WTC11 (cell line): ENCODE measurements around the gene MAP3K5.

Experiments
- CREM ChIP-seq: sonication (generic); formaldehyde crosslinking; IDR thresholded peaks from 2 replicates; pipeline ENCODE4 v1.8.1; 2022; ENCODE audit warnings: mild to moderate bottlenecking, missing genetic modification reagents, moderate library complexity
- NFE2L1 ChIP-seq: sonication (generic); formaldehyde crosslinking; IDR thresholded peaks from 2 replicates; pipeline ENCODE4 v1.8.1; 2023; ENCODE audit warnings: missing genetic modification reagents
- NR3C1 ChIP-seq: sonication (generic); formaldehyde crosslinking; conservative IDR thresholded peaks from 2 replicates; pipeline ENCODE4 v1.8.1; 2023; ENCODE audit warnings: low read depth, mild to moderate bottlenecking, missing genetic modification reagents
- OVOL2 ChIP-seq: fragments of 250-450 bp; sonication (Bioruptor Pico); IDR thresholded peaks from 2 replicates; pipeline ENCODE4 v1.9.0; 2021; ENCODE audit warnings: mild to moderate bottlenecking, borderline replicate concordance
- SP1 ChIP-seq: sonication (generic); formaldehyde crosslinking; conservative IDR thresholded peaks from 2 replicates; pipeline ENCODE4 v1.8.1; 2022; ENCODE audit warnings: missing genetic modification reagents
- TEAD4 ChIP-seq: sonication (generic); formaldehyde crosslinking; IDR thresholded peaks from 2 replicates; pipeline ENCODE4 v1.8.0; 2022; ENCODE audit warnings: mild to moderate bottlenecking, missing genetic modification reagents
- TF ChIP-seq, protein P1 (sequence below): fragments of 200-600 bp; IDR thresholded peaks from 2 replicates; pipeline ENCODE4 v1.8.0; 2022; ENCODE audit warnings: antibody characterized with exemption
- TF ChIP-seq, protein P2 (sequence below): sonication (generic); formaldehyde crosslinking; IDR thresholded peaks from 2 replicates; pipeline ENCODE4 v1.8.0; 2022; ENCODE audit warnings: mild to moderate bottlenecking, missing genetic modification reagents
- TF ChIP-seq, protein P3 (sequence below): sonication (generic); formaldehyde crosslinking; conservative IDR thresholded peaks from 2 replicates; pipeline ENCODE4 v1.8.1; 2023; ENCODE audit warnings: mild to moderate bottlenecking, low read depth, missing genetic modification reagents, moderate library complexity
- TF ChIP-seq, protein P4 (sequence below): sonication (generic); formaldehyde crosslinking; IDR thresholded peaks from 2 replicates; pipeline ENCODE4 v1.8.1; 2023; ENCODE audit warnings: mild to moderate bottlenecking, missing genetic modification reagents

DNA sequence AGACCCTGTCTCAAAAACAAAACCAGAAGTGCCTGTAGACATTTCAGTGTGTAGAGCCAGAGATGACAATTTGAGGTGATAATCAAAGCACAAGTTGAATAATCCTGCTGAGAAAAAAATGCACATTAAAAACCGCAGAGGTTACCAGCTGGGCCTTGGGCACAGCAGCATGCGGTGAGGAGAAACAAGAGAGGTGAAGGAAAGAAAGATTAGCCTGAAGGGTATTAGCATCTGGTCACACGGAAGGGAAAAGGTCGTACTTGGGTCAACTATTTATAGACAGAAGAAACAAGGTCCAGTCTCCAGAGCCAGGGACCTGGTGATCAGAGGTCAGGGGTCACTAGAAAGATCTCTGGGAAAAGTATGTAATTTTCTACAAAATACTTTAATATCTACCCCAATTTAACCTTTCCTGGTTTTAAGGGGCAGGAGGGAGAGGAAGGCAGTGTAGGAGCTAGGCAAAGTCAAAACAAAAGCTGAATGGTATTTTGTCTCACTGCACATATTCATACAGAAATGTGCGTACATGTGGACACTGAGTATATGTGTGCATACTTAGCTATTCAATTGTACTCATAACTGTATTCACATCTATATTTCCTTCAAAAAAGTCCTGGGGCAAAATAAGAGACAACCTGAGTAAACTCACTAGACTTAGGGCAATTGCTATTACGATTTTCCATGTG, 252.2 kb downstream of the MAP3K5 start:
- TF ChIP-seq, protein P1, sequence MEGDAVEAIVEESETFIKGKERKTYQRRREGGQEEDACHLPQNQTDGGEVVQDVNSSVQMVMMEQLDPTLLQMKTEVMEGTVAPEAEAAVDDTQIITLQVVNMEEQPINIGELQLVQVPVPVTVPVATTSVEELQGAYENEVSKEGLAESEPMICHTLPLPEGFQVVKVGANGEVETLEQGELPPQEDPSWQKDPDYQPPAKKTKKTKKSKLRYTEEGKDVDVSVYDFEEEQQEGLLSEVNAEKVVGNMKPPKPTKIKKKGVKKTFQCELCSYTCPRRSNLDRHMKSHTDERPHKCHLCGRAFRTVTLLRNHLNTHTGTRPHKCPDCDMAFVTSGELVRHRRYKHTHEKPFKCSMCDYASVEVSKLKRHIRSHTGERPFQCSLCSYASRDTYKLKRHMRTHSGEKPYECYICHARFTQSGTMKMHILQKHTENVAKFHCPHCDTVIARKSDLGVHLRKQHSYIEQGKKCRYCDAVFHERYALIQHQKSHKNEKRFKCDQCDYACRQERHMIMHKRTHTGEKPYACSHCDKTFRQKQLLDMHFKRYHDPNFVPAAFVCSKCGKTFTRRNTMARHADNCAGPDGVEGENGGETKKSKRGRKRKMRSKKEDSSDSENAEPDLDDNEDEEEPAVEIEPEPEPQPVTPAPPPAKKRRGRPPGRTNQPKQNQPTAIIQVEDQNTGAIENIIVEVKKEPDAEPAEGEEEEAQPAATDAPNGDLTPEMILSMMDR: no peak
- no peak for TF ChIP-seq CREM
- TF ChIP-seq, protein P2, sequence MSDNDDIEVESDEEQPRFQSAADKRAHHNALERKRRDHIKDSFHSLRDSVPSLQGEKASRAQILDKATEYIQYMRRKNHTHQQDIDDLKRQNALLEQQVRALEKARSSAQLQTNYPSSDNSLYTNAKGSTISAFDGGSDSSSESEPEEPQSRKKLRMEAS (CRISPR knock-in tag): no peak
- TF ChIP-seq, protein P3, sequence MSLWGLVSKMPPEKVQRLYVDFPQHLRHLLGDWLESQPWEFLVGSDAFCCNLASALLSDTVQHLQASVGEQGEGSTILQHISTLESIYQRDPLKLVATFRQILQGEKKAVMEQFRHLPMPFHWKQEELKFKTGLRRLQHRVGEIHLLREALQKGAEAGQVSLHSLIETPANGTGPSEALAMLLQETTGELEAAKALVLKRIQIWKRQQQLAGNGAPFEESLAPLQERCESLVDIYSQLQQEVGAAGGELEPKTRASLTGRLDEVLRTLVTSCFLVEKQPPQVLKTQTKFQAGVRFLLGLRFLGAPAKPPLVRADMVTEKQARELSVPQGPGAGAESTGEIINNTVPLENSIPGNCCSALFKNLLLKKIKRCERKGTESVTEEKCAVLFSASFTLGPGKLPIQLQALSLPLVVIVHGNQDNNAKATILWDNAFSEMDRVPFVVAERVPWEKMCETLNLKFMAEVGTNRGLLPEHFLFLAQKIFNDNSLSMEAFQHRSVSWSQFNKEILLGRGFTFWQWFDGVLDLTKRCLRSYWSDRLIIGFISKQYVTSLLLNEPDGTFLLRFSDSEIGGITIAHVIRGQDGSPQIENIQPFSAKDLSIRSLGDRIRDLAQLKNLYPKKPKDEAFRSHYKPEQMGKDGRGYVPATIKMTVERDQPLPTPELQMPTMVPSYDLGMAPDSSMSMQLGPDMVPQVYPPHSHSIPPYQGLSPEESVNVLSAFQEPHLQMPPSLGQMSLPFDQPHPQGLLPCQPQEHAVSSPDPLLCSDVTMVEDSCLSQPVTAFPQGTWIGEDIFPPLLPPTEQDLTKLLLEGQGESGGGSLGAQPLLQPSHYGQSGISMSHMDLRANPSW: no peak
- TF ChIP-seq TEAD4: no peak
- TF ChIP-seq, protein P4, sequence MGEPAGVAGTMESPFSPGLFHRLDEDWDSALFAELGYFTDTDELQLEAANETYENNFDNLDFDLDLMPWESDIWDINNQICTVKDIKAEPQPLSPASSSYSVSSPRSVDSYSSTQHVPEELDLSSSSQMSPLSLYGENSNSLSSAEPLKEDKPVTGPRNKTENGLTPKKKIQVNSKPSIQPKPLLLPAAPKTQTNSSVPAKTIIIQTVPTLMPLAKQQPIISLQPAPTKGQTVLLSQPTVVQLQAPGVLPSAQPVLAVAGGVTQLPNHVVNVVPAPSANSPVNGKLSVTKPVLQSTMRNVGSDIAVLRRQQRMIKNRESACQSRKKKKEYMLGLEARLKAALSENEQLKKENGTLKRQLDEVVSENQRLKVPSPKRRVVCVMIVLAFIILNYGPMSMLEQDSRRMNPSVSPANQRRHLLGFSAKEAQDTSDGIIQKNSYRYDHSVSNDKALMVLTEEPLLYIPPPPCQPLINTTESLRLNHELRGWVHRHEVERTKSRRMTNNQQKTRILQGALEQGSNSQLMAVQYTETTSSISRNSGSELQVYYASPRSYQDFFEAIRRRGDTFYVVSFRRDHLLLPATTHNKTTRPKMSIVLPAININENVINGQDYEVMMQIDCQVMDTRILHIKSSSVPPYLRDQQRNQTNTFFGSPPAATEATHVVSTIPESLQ: no peak
- TF ChIP-seq NFE2L1 (CRISPR knock-in tag): no peak
- no peak for TF ChIP-seq NR3C1
- no peak for TF ChIP-seq SP1 (CRISPR knock-in tag)
- TF ChIP-seq OVOL2 (CRISPR knock-in tag): no peak
